SK-N-SH treated with all-trans-retinoic acid at 6 μM for 48 hours (cell line): Measurements from ENCODE around the gene RTN4IP1.

ENCODE experiments used
- ATAC-seq: fragments of 200-7000 bp; cut with Tn5 transposase; 3 replicates; pipeline ENCODE4 v1.9.1; 2020; ENCODE audit warnings: mild to moderate bottlenecking, moderate library complexity
- ARNTL ChIP-seq: fragments of 450-650 bp; formaldehyde crosslinking; IDR thresholded peaks from 2 replicates; pipeline ENCODE4 v1.5.0; 2020; ENCODE audit warnings: low read depth, mild to moderate bottlenecking, moderate library complexity, borderline replicate concordance
- BACH2 ChIP-seq: fragments of 250-450 bp; sonication (Bioruptor Pico); IDR thresholded peaks from 2 replicates; pipeline ENCODE4 v1.9.0; 2021; ENCODE audit warnings: mild to moderate bottlenecking, borderline replicate concordance
- CREB5 ChIP-seq: fragments of 250-450 bp; sonication (Bioruptor Pico); IDR thresholded peaks from 2 replicates; pipeline ENCODE4 v1.5.1; 2020; ENCODE audit warnings: low read depth, mild to moderate bottlenecking, moderate library complexity
- CSDC2 ChIP-seq: fragments of 250-450 bp; sonication (Bioruptor Pico); IDR thresholded peaks from 2 replicates; pipeline ENCODE4 v1.5.0; 2020; ENCODE audit warnings: mild to moderate bottlenecking, moderate library complexity
- CSRNP3 ChIP-seq: fragments of 250-450 bp; sonication (Bioruptor Pico); IDR thresholded peaks from 2 replicates; pipeline ENCODE4 v1.5.1; 2021; ENCODE audit warnings: mild to moderate bottlenecking, moderate library complexity
- ESRRG ChIP-seq: fragments of 250-450 bp; sonication (Bioruptor Pico); IDR thresholded peaks from 2 replicates; pipeline ENCODE4 v1.6.1; 2021; ENCODE audit warnings: mild to moderate bottlenecking
- GLIS3 ChIP-seq: fragments of 250-450 bp; sonication (Bioruptor Pico); IDR thresholded peaks from 2 replicates; pipeline ENCODE4 v1.5.0; 2020; ENCODE audit warnings: mild to moderate bottlenecking, moderate library complexity
- ISL1 ChIP-seq: fragments of 250-450 bp; sonication (Bioruptor Pico); IDR thresholded peaks from 2 replicates; pipeline ENCODE4 v2.1.2; 2022; ENCODE audit warnings: mild to moderate bottlenecking, moderate library complexity
- OSR1 ChIP-seq: fragments of 250-450 bp; sonication (Bioruptor Pico); IDR thresholded peaks from 2 replicates; pipeline ENCODE4 v1.8.0; 2022; ENCODE audit warnings: moderate library complexity, mild to moderate bottlenecking, inconsistent platforms
- PATZ1 ChIP-seq: fragments of 250-450 bp; sonication (Bioruptor Pico); IDR thresholded peaks from 2 replicates; pipeline ENCODE4 v1.8.0; 2020; ENCODE audit warnings: mild to moderate bottlenecking, moderate library complexity, borderline replicate concordance
- POU6F1 ChIP-seq: fragments of 250-450 bp; sonication (Bioruptor Pico); IDR thresholded peaks from 2 replicates; pipeline ENCODE4 v1.8.0; 2021; ENCODE audit warnings: low read depth, mild to moderate bottlenecking, moderate library complexity, borderline replicate concordance
- PPARA ChIP-seq: fragments of 250-450 bp; sonication (Bioruptor Pico); IDR thresholded peaks from 2 replicates; pipeline ENCODE4 v1.5.0; 2020; ENCODE audit warnings: mild to moderate bottlenecking, borderline replicate concordance
- RARB ChIP-seq: fragments of 250-450 bp; sonication (Bioruptor Pico); IDR thresholded peaks from 2 replicates; pipeline ENCODE4 v1.8.0; 2021; ENCODE audit warnings: mild to moderate bottlenecking, moderate library complexity
- SNAI2 ChIP-seq: fragments of 250-450 bp; sonication (Bioruptor Pico); IDR thresholded peaks from 2 replicates; pipeline ENCODE4 v1.5.0; 2020; ENCODE audit warnings: mild to moderate bottlenecking, moderate library complexity
- TCF4 ChIP-seq: fragments of 250-450 bp; sonication (Bioruptor Pico); IDR thresholded peaks from 2 replicates; pipeline ENCODE4 v1.8.0; 2021; ENCODE audit warnings: mild to moderate bottlenecking, moderate library complexity, borderline replicate concordance
- TSHZ2 ChIP-seq: fragments of 250-450 bp; sonication (Bioruptor Pico); IDR thresholded peaks from 2 replicates; pipeline ENCODE4 v1.5.0; 2020; ENCODE audit warnings: mild to moderate bottlenecking, moderate library complexity
- ZC3H10 ChIP-seq: fragments of 250-450 bp; sonication (Bioruptor Pico); IDR thresholded peaks from 2 replicates; pipeline ENCODE4 v1.5.1; 2021; ENCODE audit warnings: mild to moderate bottlenecking, moderate library complexity
- ZFP3 ChIP-seq: fragments of 250-450 bp; sonication (Bioruptor Pico); IDR thresholded peaks from 2 replicates; pipeline ENCODE4 v1.5.0; 2020; ENCODE audit warnings: mild to moderate bottlenecking, moderate library complexity
- ZNF565 ChIP-seq: fragments of 450-650 bp; formaldehyde crosslinking; conservative IDR thresholded peaks from 2 replicates; pipeline ENCODE4 v1.5.0; 2020; ENCODE audit warnings: low read depth, mild to moderate bottlenecking, moderate library complexity
- ZNF8 ChIP-seq: fragments of 450-650 bp; formaldehyde crosslinking; IDR thresholded peaks from 2 replicates; pipeline ENCODE4 v1.5.0; 2020; ENCODE audit warnings: mild to moderate bottlenecking, moderate library complexity

RTN4IP1 gene

GRCh38 chr6:106525882-106526275, 103.4 kb downstream of the RTN4IP1 start (continued):
- no peak for TF ChIP-seq TCF4 (CRISPR knock-in tag)
- no peak for TF ChIP-seq ISL1 (CRISPR knock-in tag)
- no peak for TF ChIP-seq PPARA (CRISPR knock-in tag)
- no peak for TF ChIP-seq ZC3H10
- no peak for TF ChIP-seq SNAI2 (CRISPR knock-in tag)
- TF ChIP-seq CSRNP3 (CRISPR knock-in tag): no peak
- no peak for TF ChIP-seq ZFP3
- TF ChIP-seq ZNF565 (CRISPR knock-in tag): no peak
- no peak for TF ChIP-seq CSDC2
- TF ChIP-seq, all 23 proteins: peak for 0

- TF ChIP-seq SNAI2 (CRISPR knock-in tag): no peak
- no peak for TF ChIP-seq ARNTL (CRISPR knock-in tag)
- no peak for TF ChIP-seq ZNF8 (CRISPR knock-in tag)
- no peak for TF ChIP-seq TCF4 (CRISPR knock-in tag)
- no peak for TF ChIP-seq POU6F1 (CRISPR knock-in tag)
- no peak for TF ChIP-seq PATZ1 (CRISPR knock-in tag)
- TF ChIP-seq TSHZ2: no peak
- no peak for TF ChIP-seq RARB (CRISPR knock-in tag)
- TF ChIP-seq CREB5 (CRISPR knock-in tag): no peak
- TF ChIP-seq BACH2: no peak
- TF ChIP-seq OSR1 (CRISPR knock-in tag): no peak
- no peak for TF ChIP-seq ZC3H10
- TF ChIP-seq GLIS3 (CRISPR knock-in tag): no peak
- TF ChIP-seq PPARA (CRISPR knock-in tag): no peak
- ATAC-seq: peak; percentile 56
Observed at GRCh38 chr6:106525107-106525881, 104.0 kb downstream of the RTN4IP1 start.

- no peak for ATAC-seq
- TF ChIP-seq TCF4 (CRISPR knock-in tag) (no peak), BACH2 (no peak), PPARA (CRISPR knock-in tag) (no peak), ZC3H10 (no peak), ESRRG (CRISPR knock-in tag) (no peak), TSHZ2 (no peak), POU6F1 (CRISPR knock-in tag) (no peak)
Observed at GRCh38 chr6:106522562-106523250, 106.6 kb downstream of the RTN4IP1 start.
